Measurements from ENCODE around the gene MAD1L1. TPM values are rescaled to one million over a fixed set of nuclear protein-coding genes. Genes with fewer than 3 reads are reported as not detected.

The MAD1L1 gene
- total RNA-seq, 1 experiment from 2014 or later = 43.8 TPM

DNA sequence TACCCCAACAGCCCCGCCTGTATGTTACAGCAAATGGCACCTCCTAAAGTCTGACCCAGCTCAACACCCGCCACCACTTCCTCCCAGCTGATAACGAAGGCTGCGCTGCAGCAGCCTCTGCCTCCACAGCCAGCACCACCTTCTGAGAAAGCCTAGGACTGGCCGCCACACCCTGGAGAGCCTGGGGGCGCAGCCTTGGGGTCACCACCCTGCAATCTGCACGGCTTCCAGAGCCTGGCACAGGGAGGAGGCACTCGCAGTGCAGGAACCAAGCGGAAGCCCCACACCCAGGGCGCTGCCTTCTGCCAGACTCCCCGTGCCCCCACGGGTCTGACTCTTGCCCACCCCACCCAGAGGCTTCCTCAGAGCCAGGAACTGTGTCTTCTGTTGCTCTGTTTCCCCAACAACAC lies 112.5 kb downstream of the MAD1L1 start:
- H3K9me3 Mint-ChIP-seq = no peaks in the 10 kb centered on the region
- DNase-seq (ENCODE audit: low spot score) = no peak
- CTCF ChIA-PET = no interaction called here

DNA sequence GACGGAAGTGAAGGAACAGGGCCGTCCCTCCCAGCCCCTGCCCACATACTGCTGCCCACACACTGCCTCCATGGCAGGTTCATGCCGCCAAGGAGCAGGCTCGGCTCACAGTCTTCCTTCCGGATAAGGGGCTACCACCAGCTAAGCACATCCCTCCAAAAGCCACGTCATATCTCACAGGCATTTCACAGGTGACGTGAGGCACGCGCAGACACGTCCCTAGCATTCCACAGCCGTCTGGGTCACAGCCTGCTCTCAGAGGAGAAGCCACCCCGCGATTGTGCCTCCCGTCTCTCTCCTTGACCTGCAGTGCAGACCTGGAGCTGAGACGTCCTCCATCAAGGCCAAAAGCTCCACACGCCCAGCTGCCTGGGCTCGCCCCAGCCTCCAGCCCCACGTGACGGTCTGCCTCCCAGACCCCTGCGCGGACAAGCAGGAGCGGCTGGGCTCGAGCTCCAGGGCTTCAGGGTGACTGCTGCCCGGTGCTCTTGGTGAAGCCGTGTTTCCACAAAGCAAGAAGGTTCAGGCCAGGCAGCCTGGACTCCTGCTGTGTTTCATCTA lies 114.0 kb downstream of the MAD1L1 start:
- no peak overlapping the region for H3K4me3 Mint-ChIP-seq
- H3K27ac Mint-ChIP-seq = peak overlapping the region; percentile 83
- DNase-seq (ENCODE audit: low spot score) (no peak), ATAC-seq (no peak)
- POLR2A ChIA-PET = no interaction called here
- TF ChIP-seq ETV6 (CRISPR knock-in tag; IDR thresholded peaks at IDR 0.05) (no peak), CREB1 (CRISPR knock-in tag; IDR thresholded peaks at IDR 0.05) (no peak)
- TF ChIP-seq, protein P1, sequence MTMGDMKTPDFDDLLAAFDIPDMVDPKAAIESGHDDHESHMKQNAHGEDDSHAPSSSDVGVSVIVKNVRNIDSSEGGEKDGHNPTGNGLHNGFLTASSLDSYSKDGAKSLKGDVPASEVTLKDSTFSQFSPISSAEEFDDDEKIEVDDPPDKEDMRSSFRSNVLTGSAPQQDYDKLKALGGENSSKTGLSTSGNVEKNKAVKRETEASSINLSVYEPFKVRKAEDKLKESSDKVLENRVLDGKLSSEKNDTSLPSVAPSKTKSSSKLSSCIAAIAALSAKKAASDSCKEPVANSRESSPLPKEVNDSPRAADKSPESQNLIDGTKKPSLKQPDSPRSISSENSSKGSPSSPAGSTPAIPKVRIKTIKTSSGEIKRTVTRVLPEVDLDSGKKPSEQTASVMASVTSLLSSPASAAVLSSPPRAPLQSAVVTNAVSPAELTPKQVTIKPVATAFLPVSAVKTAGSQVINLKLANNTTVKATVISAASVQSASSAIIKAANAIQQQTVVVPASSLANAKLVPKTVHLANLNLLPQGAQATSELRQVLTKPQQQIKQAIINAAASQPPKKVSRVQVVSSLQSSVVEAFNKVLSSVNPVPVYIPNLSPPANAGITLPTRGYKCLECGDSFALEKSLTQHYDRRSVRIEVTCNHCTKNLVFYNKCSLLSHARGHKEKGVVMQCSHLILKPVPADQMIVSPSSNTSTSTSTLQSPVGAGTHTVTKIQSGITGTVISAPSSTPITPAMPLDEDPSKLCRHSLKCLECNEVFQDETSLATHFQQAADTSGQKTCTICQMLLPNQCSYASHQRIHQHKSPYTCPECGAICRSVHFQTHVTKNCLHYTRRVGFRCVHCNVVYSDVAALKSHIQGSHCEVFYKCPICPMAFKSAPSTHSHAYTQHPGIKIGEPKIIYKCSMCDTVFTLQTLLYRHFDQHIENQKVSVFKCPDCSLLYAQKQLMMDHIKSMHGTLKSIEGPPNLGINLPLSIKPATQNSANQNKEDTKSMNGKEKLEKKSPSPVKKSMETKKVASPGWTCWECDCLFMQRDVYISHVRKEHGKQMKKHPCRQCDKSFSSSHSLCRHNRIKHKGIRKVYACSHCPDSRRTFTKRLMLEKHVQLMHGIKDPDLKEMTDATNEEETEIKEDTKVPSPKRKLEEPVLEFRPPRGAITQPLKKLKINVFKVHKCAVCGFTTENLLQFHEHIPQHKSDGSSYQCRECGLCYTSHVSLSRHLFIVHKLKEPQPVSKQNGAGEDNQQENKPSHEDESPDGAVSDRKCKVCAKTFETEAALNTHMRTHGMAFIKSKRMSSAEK (CRISPR knock-in tag; IDR thresholded peaks at IDR 0.05; ENCODE audit: borderline replicate concordance) = no peak
- TF ChIP-seq, protein P2, sequence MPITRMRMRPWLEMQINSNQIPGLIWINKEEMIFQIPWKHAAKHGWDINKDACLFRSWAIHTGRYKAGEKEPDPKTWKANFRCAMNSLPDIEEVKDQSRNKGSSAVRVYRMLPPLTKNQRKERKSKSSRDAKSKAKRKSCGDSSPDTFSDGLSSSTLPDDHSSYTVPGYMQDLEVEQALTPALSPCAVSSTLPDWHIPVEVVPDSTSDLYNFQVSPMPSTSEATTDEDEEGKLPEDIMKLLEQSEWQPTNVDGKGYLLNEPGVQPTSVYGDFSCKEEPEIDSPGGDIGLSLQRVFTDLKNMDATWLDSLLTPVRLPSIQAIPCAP (CRISPR knock-in tag; IDR thresholded peaks at IDR 0.05) = no peak
- H3K27me3 Mint-ChIP-seq (ENCODE audit: low read depth) = no peaks in the 10 kb centered on the region; the same call in 1 of the 2 replicates
- peaks cover 4% of the 10 kb centered on the region; the same call in 1 of the 2 replicates for H3K36me3 Mint-ChIP-seq
- CTCF ChIA-PET = no interaction called here
- H3K9me3 Mint-ChIP-seq = no peaks in the 10 kb centered on the region
- no peaks in the 10 kb centered on the region for H3K4me1 Mint-ChIP-seq

More for the DNA sequence above, 112.5 kb downstream of the MAD1L1 start:
- no peaks in the 10 kb centered on the region; the same call in 1 of the 2 replicates for H3K27me3 Mint-ChIP-seq (ENCODE audit: low read depth)
- peak overlapping the region; percentile 56; the same call in 1 of the 2 replicates for H3K27ac Mint-ChIP-seq
- TF ChIP-seq GABPB1 (CRISPR knock-in tag; IDR thresholded peaks at IDR 0.05) = no peak
- no peak for TF ChIP-seq ZNF512 (CRISPR knock-in tag; IDR thresholded peaks at IDR 0.05; ENCODE audit: borderline replicate concordance)
- no peak for TF ChIP-seq PREB (CRISPR knock-in tag; IDR thresholded peaks at IDR 0.05; ENCODE audit: borderline replicate concordance)
- no peak for TF ChIP-seq JUN (CRISPR knock-in tag; IDR thresholded peaks at IDR 0.05)
- no peak for TF ChIP-seq MAX (CRISPR knock-in tag; IDR thresholded peaks at IDR 0.05)
- TF ChIP-seq ETV6 (CRISPR knock-in tag; IDR thresholded peaks at IDR 0.05) = no peak
- no peak for TF ChIP-seq TEAD4 (CRISPR knock-in tag; IDR thresholded peaks at IDR 0.05)
- ATAC-seq = no peak
- H3K4me1 Mint-ChIP-seq = no peaks in the 10 kb centered on the region
- no peaks in the 10 kb centered on the region; the same call in 1 of the 2 replicates for H3K36me3 Mint-ChIP-seq
- H3K4me3 Mint-ChIP-seq = no peak overlapping the region
- POLR2A ChIA-PET = no interaction called here

DNA sequence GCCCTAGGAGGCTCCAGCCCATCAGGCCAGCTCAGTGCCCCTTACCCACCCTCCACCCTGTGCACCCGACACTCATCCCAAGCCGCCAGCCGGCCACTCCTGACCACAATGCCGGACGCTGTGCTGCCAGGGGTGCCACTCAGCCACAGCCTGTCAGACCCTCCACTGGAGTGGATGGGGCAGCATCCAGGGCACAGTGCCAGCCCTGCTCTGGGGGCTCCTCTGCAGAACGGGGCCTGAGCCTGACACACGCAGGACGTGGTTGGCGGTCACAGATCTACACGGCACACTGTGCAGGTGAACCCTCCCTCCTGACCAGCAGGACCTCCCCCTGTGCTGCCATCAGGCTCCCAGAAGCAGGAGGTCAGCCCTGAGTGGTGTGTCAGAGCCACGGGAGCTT lies 114.7 kb downstream of the MAD1L1 start:
- no peaks in the 10 kb centered on the region; the same call in 1 of the 2 replicates for H3K27me3 Mint-ChIP-seq (ENCODE audit: low read depth)
- no peak overlapping the region for H3K4me3 Mint-ChIP-seq
- POLR2A ChIA-PET = no interaction called here
- CTCF ChIA-PET = no interaction called here
- ATAC-seq (no peak), DNase-seq (ENCODE audit: low spot score) (no peak)
- TF ChIP-seq TCF7 (CRISPR knock-in tag; IDR thresholded peaks at IDR 0.05; ENCODE audit: low read depth) (no peak), ATF1 (CRISPR knock-in tag; IDR thresholded peaks at IDR 0.05) (no peak), NFATC4 (CRISPR knock-in tag; IDR thresholded peaks at IDR 0.05) (no peak), ZNF138 (CRISPR knock-in tag; conservative IDR thresholded peaks at IDR 0.05) (no peak), JUN (CRISPR knock-in tag; IDR thresholded peaks at IDR 0.05) (no peak), FOXK1 (CRISPR knock-in tag; IDR thresholded peaks at IDR 0.05) (no peak), GABPB1 (CRISPR knock-in tag; IDR thresholded peaks at IDR 0.05) (no peak), ZNF263 (CRISPR knock-in tag; IDR thresholded peaks at IDR 0.05; ENCODE audit: low read depth) (no peak), GRHL2 (CRISPR knock-in tag; IDR thresholded peaks at IDR 0.05; ENCODE audit: insufficient replicate concordance, severe bottlenecking) (no peak)
- peaks cover 6% of the 10 kb centered on the region; the same call in 1 of the 2 replicates for H3K36me3 Mint-ChIP-seq
- no peaks in the 10 kb centered on the region for H3K4me1 Mint-ChIP-seq
- H3K27ac Mint-ChIP-seq = peak overlapping the region; percentile 82
- no peaks in the 10 kb centered on the region for H3K9me3 Mint-ChIP-seq
